T-helper 2 cell treated with Interferon-gamma antibody and Interleukin-4, amounts not matched to agents 5 μg/mL and 100 μg/mL, for 36 hours (primary cell): ENCODE results near the gene KRT81.
"Not testable (repeated sequence)": the region's sequence is repeated elsewhere in the genome, so short reads cannot be mapped to it uniquely, and the experiment has no call there.

Experiments
- DNase-seq: peaks from one replicate; pipeline ENCODE4 v3.0.0; 2021; ENCODE audit warnings: low spot score
- H3K27ac Mint-ChIP-seq: one replicate; pipeline ENCODE4 v1.8.0; 2021; ENCODE audit warnings: mild to moderate bottlenecking, mixed read lengths
- H3K27me3 Mint-ChIP-seq: one replicate; pipeline ENCODE4 v1.8.0; 2021; ENCODE audit warnings: low read depth, mixed read lengths
- H3K36me3 Mint-ChIP-seq: one replicate; pipeline ENCODE4 v1.8.0; 2021; ENCODE audit warnings: low read depth, mixed read lengths
- H3K4me1 Mint-ChIP-seq: one replicate; pipeline ENCODE4 v1.8.0; 2021; ENCODE audit warnings: low read depth, mixed read lengths
- H3K4me3 Mint-ChIP-seq: one replicate; pipeline ENCODE4 v1.8.0; 2022; ENCODE audit warnings: mild to moderate bottlenecking, moderate library complexity, mixed read lengths
- H3K9me3 Mint-ChIP-seq: one replicate; pipeline ENCODE4 v1.8.0; 2021; ENCODE audit warnings: mixed read lengths

Gene KRT81

DNA sequence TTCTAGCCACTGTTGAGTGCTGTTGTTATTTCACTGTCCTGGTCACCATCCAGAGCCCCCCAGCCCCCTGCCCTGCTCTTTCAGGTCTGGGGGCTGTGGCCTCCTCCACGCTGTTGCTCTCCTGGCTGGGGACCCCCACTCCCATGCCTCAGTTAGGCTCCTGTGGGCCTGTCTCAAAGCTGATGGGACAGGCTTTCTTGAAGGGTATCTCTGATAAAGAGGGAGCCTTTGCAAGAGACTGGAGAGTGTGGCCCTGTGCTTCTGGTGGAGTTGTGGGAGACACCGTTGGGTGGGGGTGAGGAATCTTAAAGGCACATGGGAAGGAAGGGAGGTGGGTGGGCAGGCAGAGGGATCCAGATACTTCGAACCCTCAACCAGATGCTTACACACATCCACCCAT lies 29.0 kb downstream of the KRT81 start:
- peaks cover 10% of the 10 kb centered on the region for H3K4me1 Mint-ChIP-seq
- H3K27ac Mint-ChIP-seq, result no peak overlapping the region
- no peak for DNase-seq
- no peak overlapping the region for H3K4me3 Mint-ChIP-seq
- H3K9me3 Mint-ChIP-seq, result no peaks in the 10 kb centered on the region
- H3K27me3 Mint-ChIP-seq, result peaks cover 46% of the 10 kb centered on the region
- no peaks in the 10 kb centered on the region for H3K36me3 Mint-ChIP-seq

DNA sequence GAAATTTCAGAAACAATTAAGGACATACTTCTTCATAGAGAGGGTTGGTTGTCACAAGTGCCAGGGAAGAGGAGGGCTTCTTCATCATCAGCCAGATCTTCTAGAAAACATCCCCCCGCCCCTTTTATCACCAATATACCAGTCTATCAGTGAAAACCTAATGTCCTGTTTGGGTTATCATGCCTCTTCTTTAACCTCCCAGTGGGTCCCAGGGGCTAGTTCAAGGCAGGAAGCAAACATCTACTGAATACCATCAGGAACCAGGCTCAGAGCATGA lies 30.2 kb downstream of the KRT81 start:
- peaks cover 10% of the 10 kb centered on the region for H3K4me1 Mint-ChIP-seq
- H3K36me3 Mint-ChIP-seq, result no peaks in the 10 kb centered on the region
- peaks cover 58% of the 10 kb centered on the region for H3K27me3 Mint-ChIP-seq
- no peak overlapping the region for H3K4me3 Mint-ChIP-seq
- DNase-seq, result no peak
- no peak overlapping the region for H3K27ac Mint-ChIP-seq
- no peaks in the 10 kb centered on the region for H3K9me3 Mint-ChIP-seq

DNA sequence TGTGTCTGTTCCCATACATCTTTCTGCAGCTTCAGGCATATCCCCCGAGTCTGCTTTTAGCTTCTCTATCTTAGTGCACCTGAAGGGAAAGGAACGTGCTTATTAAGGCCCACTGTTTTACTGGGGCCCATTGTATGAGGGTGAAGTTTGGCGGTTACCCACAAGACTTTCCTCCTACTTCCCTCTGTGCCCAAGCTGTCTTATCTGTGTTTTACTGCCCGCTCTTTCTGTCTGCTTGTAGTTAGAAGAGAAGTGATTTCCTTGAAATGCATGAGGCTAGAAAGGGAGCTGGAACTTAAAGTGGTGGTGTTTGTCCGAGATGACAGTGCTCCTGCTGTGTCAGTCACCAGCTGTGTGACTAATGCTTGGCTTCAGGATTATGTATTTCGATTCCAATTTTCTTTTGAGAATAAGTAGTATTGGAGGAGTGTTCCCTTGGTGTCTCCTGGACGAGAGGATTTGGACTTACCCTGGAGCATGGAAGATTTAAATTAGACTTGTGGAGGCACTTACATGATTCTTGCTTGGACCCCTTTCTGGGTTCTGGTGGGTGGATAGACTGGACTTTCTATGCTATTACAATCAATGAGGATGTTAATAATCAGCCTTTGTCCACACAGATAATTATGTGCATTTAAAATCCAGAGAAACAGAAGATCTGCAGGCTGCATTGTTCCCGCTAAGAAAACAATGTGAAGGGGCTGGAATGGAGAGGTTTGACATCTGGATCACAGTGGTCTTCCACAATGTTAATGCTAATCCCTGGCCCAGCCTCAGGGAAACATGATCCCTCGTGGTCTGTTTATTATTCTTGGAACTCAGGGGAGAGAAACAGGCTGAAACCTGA lies 30.8 kb downstream of the KRT81 start:
- Mint-ChIP-seq H3K4me1 (peaks cover 10% of the 10 kb centered on the region), H3K27me3 (peaks cover 63% of the 10 kb centered on the region), H3K9me3 (no peaks in the 10 kb centered on the region), H3K4me3 (peak overlapping the region; percentile 43), H3K27ac (no peak overlapping the region), H3K36me3 (no peaks in the 10 kb centered on the region)
- DNase-seq, result no peak

DNA sequence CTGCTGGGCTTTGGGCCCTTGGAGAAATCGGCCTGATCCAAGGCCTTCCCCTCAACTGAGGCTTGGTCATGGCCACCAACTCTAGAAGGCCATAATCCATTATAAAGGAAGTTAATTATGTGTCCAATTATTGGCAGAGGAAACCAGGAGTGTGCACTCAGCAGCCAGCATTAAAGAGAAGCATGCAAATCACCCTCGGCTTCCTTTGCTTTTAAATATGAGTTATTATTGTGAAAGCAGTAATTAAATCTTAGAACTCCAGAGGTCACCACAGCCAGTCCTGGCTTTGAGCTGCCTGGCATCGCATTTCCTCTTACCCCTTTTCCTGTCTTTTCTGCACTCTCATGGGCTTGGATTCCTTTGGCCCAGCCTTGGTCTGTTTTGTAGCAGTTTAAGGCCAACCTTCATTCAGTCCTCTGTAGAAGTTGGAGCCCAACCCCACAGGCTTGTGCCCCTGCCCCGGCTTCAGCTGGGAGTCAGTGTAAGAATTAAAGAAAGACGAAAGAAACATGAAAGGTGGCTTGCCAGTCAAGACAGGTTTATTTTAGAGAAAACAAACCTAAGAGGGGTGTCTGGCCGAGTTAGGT lies 31.6 kb downstream of the KRT81 start:
- H3K9me3 Mint-ChIP-seq, result no peaks in the 10 kb centered on the region
- peaks cover 10% of the 10 kb centered on the region for H3K4me1 Mint-ChIP-seq
- DNase-seq, result no peak
- H3K27ac Mint-ChIP-seq, result no peak overlapping the region
- peaks cover 71% of the 10 kb centered on the region for H3K27me3 Mint-ChIP-seq
- no peak overlapping the region for H3K4me3 Mint-ChIP-seq
- no peaks in the 10 kb centered on the region for H3K36me3 Mint-ChIP-seq

DNA sequence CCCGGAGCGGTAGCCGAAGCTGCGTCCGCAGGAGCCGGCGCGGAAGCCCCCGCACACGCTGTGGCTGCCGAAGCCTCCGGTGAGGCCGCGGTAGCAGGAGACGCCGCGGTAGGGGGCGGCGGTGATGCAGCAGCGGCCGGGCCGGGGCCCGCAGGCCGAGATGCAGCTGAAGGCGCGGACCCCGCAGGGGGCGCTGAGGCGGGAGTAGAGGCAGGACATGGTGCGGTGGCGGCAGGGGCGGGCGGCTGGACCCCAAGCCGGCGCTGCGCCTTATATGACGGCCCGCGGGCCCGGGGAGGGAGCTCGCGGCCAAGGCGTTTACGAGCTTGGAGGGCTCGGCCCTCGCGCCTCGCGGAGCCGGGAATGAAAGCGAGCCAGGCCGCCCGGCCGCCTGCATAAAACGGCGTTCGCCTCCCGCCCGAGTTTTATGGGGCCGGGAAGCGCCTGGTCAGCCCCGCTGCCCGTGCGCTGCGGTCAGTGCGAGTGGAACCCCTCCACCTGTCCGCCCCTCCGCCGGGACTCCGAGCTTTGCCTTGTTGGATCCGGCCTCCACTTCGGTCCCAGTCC lies 32.9 kb downstream of the KRT81 start:
- Mint-ChIP-seq H3K4me3 (no peak overlapping the region), H3K27me3 (peaks cover 69% of the 10 kb centered on the region), H3K36me3 (no peaks in the 10 kb centered on the region), H3K4me1 (peaks cover 10% of the 10 kb centered on the region), H3K9me3 (no peaks in the 10 kb centered on the region), H3K27ac (no peak overlapping the region)
- DNase-seq, result no peak

DNA sequence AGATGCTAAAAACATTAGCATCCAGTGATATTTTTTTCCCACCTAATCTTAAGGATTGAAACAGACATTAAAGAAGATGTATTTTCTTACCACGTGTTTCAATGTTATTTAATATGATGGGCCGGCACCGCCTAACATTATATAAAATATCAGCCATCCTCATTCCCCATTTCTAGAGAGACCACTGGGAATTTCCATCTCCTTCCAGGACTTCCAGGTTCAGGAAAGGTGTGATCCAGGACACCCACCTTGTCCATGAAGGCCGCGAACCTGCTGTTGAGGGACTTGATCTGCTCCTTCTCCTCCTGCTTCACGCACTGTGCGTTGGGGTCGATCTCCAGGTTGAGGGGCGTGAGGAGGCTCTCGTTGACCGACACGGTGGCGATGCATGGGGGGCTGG lies 33.4 kb downstream of the KRT81 start:
- not testable (repeated sequence) for H3K9me3 Mint-ChIP-seq, H3K4me3 Mint-ChIP-seq, H3K27ac Mint-ChIP-seq, DNase-seq, H3K36me3 Mint-ChIP-seq
- peaks cover 69% of the 10 kb centered on the region for H3K27me3 Mint-ChIP-seq
- H3K4me1 Mint-ChIP-seq, result peaks cover 10% of the 10 kb centered on the region

DNA sequence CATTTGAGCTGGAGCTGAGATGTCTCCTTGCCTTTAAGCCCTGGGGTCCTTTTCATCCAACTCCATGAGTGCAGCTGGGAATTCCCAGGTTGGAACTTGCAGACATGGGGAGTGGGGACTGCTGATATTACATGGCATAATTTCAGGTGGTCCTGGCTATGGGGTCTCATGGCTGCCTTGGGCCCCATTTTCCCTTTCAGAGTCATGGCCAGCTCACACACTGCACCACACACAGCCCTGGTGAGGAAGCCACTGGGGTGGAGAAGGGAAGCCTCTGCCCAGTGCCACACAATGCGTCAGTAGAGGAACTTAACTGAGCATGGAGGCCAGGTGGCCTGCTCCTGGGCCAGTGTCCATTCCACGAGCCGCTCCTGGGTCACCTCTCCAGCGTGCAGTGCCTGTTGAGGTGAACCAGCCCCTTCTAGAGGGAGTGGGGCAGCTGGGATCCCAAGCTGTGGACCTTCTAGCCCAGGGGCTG lies 34.2 kb downstream of the KRT81 start:
- Mint-ChIP-seq H3K4me3 (no peak overlapping the region), H3K9me3 (no peaks in the 10 kb centered on the region), H3K4me1 (peaks cover 15% of the 10 kb centered on the region), H3K36me3 (peaks cover 3% of the 10 kb centered on the region), H3K27ac (no peak overlapping the region), H3K27me3 (peaks cover 67% of the 10 kb centered on the region)
- no peak for DNase-seq

DNA sequence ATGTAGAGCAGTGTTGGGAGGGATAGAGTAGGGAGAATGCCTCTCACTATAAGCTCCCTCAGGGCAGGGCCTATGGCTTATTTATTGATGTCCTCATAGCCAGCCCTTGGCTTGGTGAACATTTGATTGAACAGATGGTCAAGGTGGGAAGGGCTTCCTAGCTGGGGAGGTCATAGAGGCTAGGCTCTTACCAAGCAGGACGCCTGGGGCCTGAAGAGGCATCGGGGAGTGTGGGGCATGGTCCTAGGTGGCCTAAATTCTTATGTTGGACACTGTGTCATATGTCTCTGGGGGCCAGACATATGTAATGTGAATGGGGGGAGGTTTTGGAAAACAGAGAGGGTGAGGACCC lies 34.8 kb downstream of the KRT81 start:
- Mint-ChIP-seq H3K27ac (no peak overlapping the region), H3K27me3 (peaks cover 63% of the 10 kb centered on the region)

DNA sequence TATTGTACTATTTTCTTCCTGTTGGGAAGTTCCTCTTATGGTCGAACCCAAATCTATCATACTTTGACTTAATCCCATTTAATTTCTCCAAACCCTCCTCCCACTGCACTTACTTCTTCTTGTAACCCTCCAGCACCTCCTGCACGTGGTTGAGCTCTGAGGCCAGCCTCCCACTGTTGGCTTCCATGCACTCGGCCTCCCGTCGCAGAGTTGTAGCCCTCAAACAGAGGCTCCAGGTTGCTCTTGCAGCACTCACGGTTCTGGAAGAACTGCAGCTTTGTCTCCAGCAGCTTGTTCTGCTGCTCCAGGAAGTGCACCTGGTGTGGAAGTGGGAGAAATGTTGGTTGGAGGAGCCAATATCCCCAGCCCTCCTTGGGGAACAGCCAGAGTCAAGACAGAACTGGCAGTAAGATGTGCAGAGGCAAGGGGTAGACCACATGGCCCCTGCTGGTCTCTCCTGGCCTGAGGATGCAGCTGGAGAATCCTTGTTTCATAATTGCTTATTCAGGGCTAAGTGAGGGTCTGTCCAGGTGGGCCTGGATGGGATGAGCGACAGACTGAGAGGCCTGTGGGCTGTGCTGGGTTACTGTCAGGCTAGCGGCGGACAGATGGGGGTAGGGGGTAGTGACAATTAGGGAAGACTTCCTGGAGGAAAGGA lies 35.3 kb downstream of the KRT81 start:
- peaks cover 26% of the 10 kb centered on the region for H3K4me1 Mint-ChIP-seq
- peaks cover 8% of the 10 kb centered on the region for H3K9me3 Mint-ChIP-seq
- H3K36me3 Mint-ChIP-seq, result peaks cover 9% of the 10 kb centered on the region
- DNase-seq, result no peak
- H3K27ac Mint-ChIP-seq, result no peak overlapping the region
- no peak overlapping the region for H3K4me3 Mint-ChIP-seq
- peaks cover 60% of the 10 kb centered on the region for H3K27me3 Mint-ChIP-seq

More for the DNA sequence above, 34.8 kb downstream of the KRT81 start:
- H3K36me3 Mint-ChIP-seq, result peaks cover 6% of the 10 kb centered on the region
- H3K4me1 Mint-ChIP-seq, result peaks cover 21% of the 10 kb centered on the region
- H3K4me3 Mint-ChIP-seq, result no peak overlapping the region
- DNase-seq, result no peak
- H3K9me3 Mint-ChIP-seq, result peaks cover 3% of the 10 kb centered on the region

DNA sequence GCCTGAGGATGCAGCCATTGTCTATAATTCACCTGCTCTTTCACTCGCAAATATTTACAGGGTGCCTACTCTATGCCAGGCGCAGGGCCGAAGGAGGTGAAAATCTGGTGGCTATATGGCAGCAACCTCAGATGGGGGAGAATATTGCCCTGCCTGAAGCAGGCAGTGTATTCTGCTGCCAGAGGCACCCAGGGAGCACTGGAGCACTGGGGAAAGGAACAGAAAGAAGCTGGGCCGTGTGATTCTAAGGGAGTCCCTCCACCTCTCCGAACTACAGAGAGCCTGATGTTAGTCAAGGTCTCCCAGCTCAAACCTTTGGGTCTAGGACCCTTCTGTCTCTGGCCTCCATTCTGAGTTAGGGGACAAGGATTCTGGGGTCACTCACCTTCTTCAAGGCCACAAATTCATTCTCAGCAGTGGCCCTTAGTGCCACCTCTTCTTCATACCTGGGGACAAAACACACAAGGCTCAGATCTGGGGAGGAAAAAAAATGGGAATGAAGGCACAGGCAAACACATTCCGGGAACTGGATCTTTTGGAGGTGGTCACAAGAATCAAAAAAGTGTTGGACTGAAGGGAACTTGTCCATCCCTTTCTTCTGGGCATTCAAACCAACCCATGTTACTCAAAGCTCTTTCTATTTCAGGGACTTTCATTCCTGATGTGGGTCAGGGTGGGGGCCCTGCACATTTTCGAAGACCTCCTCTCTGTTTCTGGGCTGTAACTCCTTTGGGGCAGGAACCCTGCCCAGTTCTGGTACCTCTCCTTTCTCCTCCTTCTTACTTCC lies 36.2 kb downstream of the KRT81 start:
- peaks cover 9% of the 10 kb centered on the region for H3K36me3 Mint-ChIP-seq
- no peak for DNase-seq
- H3K4me3 Mint-ChIP-seq, result no peak overlapping the region
- H3K9me3 Mint-ChIP-seq, result peaks cover 8% of the 10 kb centered on the region
- H3K27ac Mint-ChIP-seq, result no peak overlapping the region
- peaks cover 21% of the 10 kb centered on the region for H3K4me1 Mint-ChIP-seq
- peaks cover 52% of the 10 kb centered on the region for H3K27me3 Mint-ChIP-seq

DNA sequence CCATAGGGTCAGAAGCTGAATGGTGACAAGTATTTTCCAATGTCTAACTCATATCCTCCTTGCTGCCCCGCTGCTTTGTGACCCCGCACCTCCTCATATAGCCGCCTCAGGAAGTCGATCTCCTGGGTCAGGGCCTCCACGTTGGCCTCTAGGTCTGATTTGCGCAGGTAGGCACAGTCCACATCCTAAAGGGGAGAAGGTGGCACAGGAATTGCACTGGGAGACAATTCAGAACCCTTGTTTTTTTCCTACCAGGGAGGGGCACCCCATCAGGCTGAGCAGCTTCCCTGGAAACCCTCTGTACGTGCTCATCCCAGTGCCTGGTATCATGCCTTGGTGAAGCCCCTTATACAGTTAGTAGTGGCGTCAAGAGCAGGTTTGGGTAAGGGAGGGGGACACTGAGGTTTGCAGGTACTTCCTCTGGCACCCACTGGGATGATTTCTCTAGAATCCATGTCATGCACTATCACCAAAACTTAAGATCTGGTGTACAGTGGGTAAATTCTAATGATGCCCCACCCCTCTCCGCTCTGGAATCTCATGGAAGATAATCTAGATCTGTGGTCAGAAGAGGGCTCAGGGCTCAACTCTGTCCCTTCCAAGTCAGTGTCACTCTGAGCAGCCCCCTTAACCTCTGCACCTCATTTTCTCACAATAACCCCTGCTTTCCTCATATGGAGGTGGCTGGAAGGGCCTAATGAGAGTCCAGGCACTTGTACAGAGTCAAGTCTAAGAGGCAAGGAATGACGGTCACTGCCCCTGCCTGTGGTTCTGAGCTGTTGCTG lies 37.0 kb downstream of the KRT81 start:
- H3K4me1 Mint-ChIP-seq, result peaks cover 24% of the 10 kb centered on the region
- peaks cover 15% of the 10 kb centered on the region for H3K36me3 Mint-ChIP-seq
- DNase-seq, result no peak
- H3K4me3 Mint-ChIP-seq, result no peak overlapping the region
- no peak overlapping the region for H3K27ac Mint-ChIP-seq
- H3K27me3 Mint-ChIP-seq, result peaks cover 52% of the 10 kb centered on the region
- H3K9me3 Mint-ChIP-seq, result peaks cover 8% of the 10 kb centered on the region

DNA sequence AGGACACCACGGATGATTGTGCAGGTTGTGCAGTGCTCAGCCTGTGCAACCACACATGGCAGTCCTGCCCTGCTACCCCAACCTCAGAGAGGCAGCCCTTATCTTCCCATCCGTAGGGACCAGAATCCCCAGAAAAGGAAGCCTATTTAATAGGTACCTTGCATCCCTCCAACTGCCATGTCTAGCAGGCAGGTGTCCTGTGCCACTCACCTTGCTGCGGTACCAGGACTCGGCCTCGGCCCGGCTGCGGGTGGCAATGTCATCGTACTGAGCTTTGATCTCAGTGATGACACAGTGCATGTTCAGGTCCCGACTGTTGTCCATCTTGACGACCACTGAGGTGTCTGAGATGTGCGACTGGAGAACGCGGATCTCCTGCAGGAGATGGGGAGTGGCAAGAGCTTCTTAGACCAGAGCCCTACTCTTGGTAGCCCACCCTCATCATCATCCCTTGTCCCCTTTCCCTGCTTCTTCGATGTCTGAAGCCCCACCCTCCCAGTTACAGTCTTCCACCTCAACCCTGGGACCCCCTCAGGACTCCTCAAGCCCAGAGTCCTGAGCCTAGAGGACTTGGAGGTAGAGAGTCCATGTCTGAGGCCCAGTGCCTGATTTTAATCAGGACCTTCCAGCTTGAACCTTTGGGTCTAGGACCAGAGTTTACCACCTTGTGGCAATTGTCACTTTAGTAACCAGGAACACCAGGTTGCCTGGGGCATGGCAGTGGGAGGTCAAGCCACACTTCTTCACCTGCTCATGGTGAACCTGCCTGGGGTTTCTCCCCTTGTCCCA lies 37.7 kb downstream of the KRT81 start:
- no peak for DNase-seq
- Mint-ChIP-seq H3K27ac (peak overlapping the region; percentile 36), H3K27me3 (peaks cover 45% of the 10 kb centered on the region), H3K4me3 (no peak overlapping the region), H3K4me1 (peaks cover 25% of the 10 kb centered on the region), H3K9me3 (peaks cover 8% of the 10 kb centered on the region), H3K36me3 (peaks cover 15% of the 10 kb centered on the region)
